Measurements from ENCODE around the gene DEDD2.

GRCh38 chr19:42149447-42150202 is 67.9 kb downstream of the DEDD2 start:
- TF ChIP-seq, protein P1, sequence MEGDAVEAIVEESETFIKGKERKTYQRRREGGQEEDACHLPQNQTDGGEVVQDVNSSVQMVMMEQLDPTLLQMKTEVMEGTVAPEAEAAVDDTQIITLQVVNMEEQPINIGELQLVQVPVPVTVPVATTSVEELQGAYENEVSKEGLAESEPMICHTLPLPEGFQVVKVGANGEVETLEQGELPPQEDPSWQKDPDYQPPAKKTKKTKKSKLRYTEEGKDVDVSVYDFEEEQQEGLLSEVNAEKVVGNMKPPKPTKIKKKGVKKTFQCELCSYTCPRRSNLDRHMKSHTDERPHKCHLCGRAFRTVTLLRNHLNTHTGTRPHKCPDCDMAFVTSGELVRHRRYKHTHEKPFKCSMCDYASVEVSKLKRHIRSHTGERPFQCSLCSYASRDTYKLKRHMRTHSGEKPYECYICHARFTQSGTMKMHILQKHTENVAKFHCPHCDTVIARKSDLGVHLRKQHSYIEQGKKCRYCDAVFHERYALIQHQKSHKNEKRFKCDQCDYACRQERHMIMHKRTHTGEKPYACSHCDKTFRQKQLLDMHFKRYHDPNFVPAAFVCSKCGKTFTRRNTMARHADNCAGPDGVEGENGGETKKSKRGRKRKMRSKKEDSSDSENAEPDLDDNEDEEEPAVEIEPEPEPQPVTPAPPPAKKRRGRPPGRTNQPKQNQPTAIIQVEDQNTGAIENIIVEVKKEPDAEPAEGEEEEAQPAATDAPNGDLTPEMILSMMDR (IDR thresholded peaks at IDR 0.05): no peak
- no peak for TF ChIP-seq POLR2A (IDR thresholded peaks at IDR 0.05)

All from upper lobe of left lung (tissue), 4 donors.